ENCODE measurements around the gene CACNG5. TPM values are rescaled to one million over a fixed set of nuclear protein-coding genes. Genes with fewer than 3 reads are reported as not detected.

CACNG5 gene
- total and polyA plus RNA-seq, 2 donors (not counting 1 experiment from before 2014, with no cell fraction given), result not detected

DNA sequence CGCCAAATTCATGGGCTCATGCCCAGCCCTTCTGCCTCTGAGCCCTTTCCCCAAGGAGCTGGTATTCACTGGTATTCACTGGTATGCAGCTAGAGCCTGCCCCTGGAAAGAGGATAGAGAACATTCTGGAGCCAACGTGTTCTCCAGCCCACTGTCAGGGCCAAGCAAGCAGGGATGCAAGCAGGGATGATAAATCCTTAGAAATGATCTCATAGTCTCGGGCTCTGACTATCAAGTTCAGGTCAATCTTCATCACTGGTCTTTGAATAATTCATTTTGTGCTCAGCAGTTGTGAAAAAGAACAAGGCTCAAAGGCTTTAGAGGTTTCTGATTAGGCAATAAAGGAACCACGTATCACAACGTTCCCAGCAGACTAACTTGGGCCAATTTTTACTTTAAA, 57.3 kb downstream of the CACNG5 start:
- Histone ChIP-seq H3K27me3 (replicated peaks in 1 of 4; ENCODE audit: control extremely low read depth in 1 of 4, control insufficient read depth in 3 of 4, insufficient read depth in 4 of 4, low read length in 3 of 4) (peaks cover 0 to 2% (median 0%) of the 10 kb centered on the region in 4 experiments), H3K4me2 (replicated peaks; ENCODE audit: low read depth, low read length, poor library complexity, severe bottlenecking) (no peak overlapping the region), H3K79me2 (ENCODE audit: control insufficient read depth, insufficient read depth, low read length) (no peaks in the 10 kb centered on the region), H3K4me3 (ENCODE audit: control extremely low read depth in 1 of 5, extremely low read depth in 1 of 5, insufficient read depth in 1 of 5, low read depth in 2 of 5, low read length in 4 of 5) (no peak overlapping the region), H3K36me3 (replicated peaks in 1 of 2; ENCODE audit: control extremely low read depth in 1 of 2, control insufficient read depth in 1 of 2, extremely low read depth in 1 of 2, insufficient read depth in 2 of 2, low read length in 1 of 2) (no peaks in the 10 kb centered on the region), H3K9me3 (ENCODE audit: control extremely low read depth in 1 of 3, control insufficient read depth in 2 of 3, insufficient read depth in 1 of 3, low read length in 2 of 3) (no peaks in the 10 kb centered on the region), H2AFZ (ENCODE audit: insufficient read depth, low read depth, low read length, poor library complexity, severe bottlenecking) (no peak overlapping the region), H3K9ac (ENCODE audit: low read length) (no peak overlapping the region), H3K4me1 (ENCODE audit: control insufficient read depth in 2 of 2, insufficient read depth in 2 of 2, low read length in 2 of 2) (no peaks in the 10 kb centered on the region), H4K20me1 (ENCODE audit: control insufficient read depth, insufficient read depth, low read length, poor library complexity, severe bottlenecking) (no peaks in the 10 kb centered on the region), H3K27ac (ENCODE audit: low read length in 2 of 2) (no peak overlapping the region)
- no peak for DNase-seq
- peaks cover 6% of the 10 kb centered on the region for H3K27me3 Mint-ChIP-seq
- no peaks in the 10 kb centered on the region for H3K4me1 Mint-ChIP-seq
- WGBS (ENCODE audit: insufficient coverage), result 60% methylated on average over 4 of the region's 5 CpGs
- ChIA-PET CTCF (no interaction called here), POLR2A (no interaction called here)
- H3K27ac Mint-ChIP-seq, result no peak overlapping the region
- ATAC-seq (ENCODE audit: low read depth), result no peak
- no peak overlapping the region for H3K4me3 Mint-ChIP-seq
- intact Hi-C loops (cut with micrococcal nuclease), result no loop called here
- no peaks in the 10 kb centered on the region for H3K9me3 Mint-ChIP-seq (ENCODE audit: insufficient read depth)
- TF ChIP-seq, protein P1, sequence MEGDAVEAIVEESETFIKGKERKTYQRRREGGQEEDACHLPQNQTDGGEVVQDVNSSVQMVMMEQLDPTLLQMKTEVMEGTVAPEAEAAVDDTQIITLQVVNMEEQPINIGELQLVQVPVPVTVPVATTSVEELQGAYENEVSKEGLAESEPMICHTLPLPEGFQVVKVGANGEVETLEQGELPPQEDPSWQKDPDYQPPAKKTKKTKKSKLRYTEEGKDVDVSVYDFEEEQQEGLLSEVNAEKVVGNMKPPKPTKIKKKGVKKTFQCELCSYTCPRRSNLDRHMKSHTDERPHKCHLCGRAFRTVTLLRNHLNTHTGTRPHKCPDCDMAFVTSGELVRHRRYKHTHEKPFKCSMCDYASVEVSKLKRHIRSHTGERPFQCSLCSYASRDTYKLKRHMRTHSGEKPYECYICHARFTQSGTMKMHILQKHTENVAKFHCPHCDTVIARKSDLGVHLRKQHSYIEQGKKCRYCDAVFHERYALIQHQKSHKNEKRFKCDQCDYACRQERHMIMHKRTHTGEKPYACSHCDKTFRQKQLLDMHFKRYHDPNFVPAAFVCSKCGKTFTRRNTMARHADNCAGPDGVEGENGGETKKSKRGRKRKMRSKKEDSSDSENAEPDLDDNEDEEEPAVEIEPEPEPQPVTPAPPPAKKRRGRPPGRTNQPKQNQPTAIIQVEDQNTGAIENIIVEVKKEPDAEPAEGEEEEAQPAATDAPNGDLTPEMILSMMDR (IDR thresholded peaks at IDR 0.05), result no peak

DNA sequence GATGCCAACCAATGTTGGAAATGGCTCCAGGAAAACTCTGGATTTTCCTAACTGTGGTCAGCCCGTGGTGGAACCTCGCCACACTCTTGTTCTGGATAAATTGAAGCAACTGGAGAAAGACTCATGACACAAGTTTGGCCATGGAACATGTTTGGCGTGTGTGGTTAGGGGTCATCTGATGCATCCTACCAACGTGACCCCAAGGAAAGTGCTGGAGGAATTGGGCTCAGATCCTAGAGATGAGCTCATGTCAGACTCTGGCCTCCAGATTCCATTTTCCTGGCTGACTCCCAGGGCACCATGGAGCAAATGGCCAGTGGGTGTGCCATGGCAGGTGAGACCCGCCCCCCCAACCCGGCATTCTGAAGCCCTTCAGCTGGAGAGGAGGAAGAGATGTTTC, 58.5 kb downstream of the CACNG5 start:
- Histone ChIP-seq H3K4me2 (replicated peaks; ENCODE audit: low read depth, low read length, poor library complexity, severe bottlenecking) (no peak overlapping the region), H3K27ac (ENCODE audit: low read length in 2 of 2) (no peak overlapping the region), H3K4me1 (ENCODE audit: control insufficient read depth in 2 of 2, insufficient read depth in 2 of 2, low read length in 2 of 2) (no peaks in the 10 kb centered on the region), H3K27me3 (replicated peaks in 1 of 4; ENCODE audit: control extremely low read depth in 1 of 4, control insufficient read depth in 3 of 4, insufficient read depth in 4 of 4, low read length in 3 of 4) (peaks cover 0 to 2% (median 0%) of the 10 kb centered on the region in 4 experiments), H3K9me3 (ENCODE audit: control extremely low read depth in 1 of 3, control insufficient read depth in 2 of 3, insufficient read depth in 1 of 3, low read length in 2 of 3) (peaks cover 0 to 3% (median 0%) of the 10 kb centered on the region in 3 donors), H3K79me2 (ENCODE audit: control insufficient read depth, insufficient read depth, low read length) (no peaks in the 10 kb centered on the region), H2AFZ (ENCODE audit: insufficient read depth, low read depth, low read length, poor library complexity, severe bottlenecking) (no peak overlapping the region), H4K20me1 (ENCODE audit: control insufficient read depth, insufficient read depth, low read length, poor library complexity, severe bottlenecking) (no peaks in the 10 kb centered on the region), H3K36me3 (replicated peaks in 1 of 2; ENCODE audit: control extremely low read depth in 1 of 2, control insufficient read depth in 1 of 2, extremely low read depth in 1 of 2, insufficient read depth in 2 of 2, low read length in 1 of 2) (no peaks in the 10 kb centered on the region), H3K4me3 (ENCODE audit: control extremely low read depth in 1 of 5, extremely low read depth in 1 of 5, insufficient read depth in 1 of 5, low read depth in 2 of 5, low read length in 4 of 5) (no peak overlapping the region), H3K9ac (ENCODE audit: low read length) (no peak overlapping the region)
- ChIA-PET CTCF (no interaction called here), POLR2A (no interaction called here)
- H3K27ac Mint-ChIP-seq, result no peak overlapping the region
- intact Hi-C loops (cut with micrococcal nuclease), result no loop called here
- ATAC-seq (ENCODE audit: low read depth), result no peak
- no peak for DNase-seq
- H3K27me3 Mint-ChIP-seq, result peaks cover 10% of the 10 kb centered on the region
- no peaks in the 10 kb centered on the region for H3K4me1 Mint-ChIP-seq
- 78% methylated on average over 6 of the region's 6 CpGs for WGBS (ENCODE audit: insufficient coverage)
- no peak for TF ChIP-seq EZH2 (IDR thresholded peaks at IDR 0.05; ENCODE audit: borderline replicate concordance, insufficient read depth, low read depth, low read length, poor library complexity, severe bottlenecking)
- TF ChIP-seq, protein P1 (IDR thresholded peaks at IDR 0.05), result no peak
- H3K4me3 Mint-ChIP-seq, result no peak overlapping the region
- no peaks in the 10 kb centered on the region for H3K9me3 Mint-ChIP-seq (ENCODE audit: insufficient read depth)
